HG03460 (cell line): ENCODE results near the gene CISH.

Source experiments
- ATAC-seq: cut with Tn5 transposase; IDR thresholded peaks from one replicate; pipeline ENCODE4 v1.9.1; 2021; ENCODE audit not compliant: unreplicated experiment

CISH gene

DNA sequence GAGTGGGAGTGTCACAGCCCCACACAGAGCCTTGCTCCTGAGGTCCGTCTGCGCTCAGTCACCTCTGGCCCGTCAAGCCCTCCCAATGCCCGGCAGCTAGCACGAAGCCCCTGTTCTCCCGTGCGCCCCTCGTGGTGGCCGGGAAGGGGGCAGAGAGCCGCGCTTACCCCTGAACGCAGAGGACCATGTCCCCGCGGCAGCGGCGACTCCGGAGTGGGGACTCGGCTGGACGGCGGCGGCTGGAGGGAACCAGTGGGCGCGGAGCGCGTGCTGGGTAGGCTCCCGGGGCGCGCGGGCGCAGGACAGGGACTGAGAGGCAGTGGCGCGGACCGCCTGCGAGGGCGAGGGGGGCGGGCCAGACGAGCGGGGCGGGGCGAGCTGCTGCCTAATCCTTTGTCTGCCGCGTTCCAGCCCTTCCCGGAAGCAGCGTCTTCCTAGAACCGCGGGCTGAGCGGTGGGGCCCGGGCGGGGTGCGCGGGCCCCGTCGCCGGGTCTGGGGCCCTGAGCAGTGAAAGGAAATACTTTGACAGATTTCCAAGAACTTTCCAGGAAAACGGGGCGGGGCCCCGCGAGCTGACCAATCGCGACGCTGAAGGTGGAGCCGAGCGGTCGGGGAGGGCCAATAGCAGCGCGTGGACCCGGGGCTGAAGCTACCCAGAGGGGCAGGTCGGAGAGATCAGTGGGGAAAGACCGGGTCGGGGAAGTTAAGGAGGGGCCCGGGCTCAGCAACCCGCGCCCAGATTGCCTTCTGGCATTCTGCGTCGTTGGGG is at the start of gene CISH:
Gene CISH (minus strand): TSS at position 311 of the 770 bp plus-strand sequence. CDS start 124 bp downstream, at position 187.
- peak; percentile 67 for ATAC-seq

- ATAC-seq: no peak
These were observed 48.8 kb upstream of the CISH start for GRCh38 chr3:50660386-50660785.

GRCh38 chr3:50658831-50659230 is 47.3 kb upstream of the CISH start:
- no peak for ATAC-seq

- no peak for ATAC-seq
These were observed 46.8 kb upstream of the CISH start for GRCh38 chr3:50658416-50658815.

DNA sequence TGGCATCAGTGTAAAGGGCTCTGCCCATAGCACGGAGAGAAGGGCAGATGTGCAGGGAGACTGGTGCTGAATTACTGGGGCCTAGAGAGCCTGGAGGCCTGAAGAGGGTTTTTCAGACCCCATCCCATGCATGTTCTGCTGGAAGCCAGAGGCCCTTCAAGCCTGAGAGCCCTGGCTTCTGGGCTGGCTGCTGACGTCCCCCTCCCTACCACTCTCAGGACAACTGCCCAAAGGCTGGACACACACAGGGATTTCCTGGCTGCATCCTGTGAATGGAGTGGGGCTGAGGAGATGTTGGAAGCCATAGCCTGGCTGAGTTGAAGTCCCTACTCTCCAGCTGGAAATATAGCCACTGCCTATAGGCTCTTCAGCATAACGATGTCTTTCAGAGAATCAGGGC is 46.2 kb upstream of the CISH start:
- ATAC-seq: no peak

DNA sequence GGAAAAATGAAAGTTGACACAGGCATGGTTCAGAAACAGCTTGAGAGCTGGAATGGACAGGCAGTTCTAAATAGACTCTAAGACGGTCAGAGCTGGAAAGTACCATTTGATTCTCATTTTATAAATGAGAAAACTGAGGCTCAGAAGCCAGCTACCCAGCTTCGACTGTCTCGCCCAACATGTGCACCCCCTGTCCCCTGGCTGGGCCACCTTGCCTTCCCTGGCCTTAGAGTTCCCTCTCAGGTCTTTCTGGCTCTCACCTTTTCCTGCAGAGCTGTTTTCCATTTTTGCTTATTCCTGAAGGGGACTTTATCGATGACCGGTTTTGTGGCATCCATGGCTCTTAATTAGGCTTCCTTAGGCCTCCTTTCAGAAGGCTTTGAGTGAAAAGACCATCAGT is 45.8 kb upstream of the CISH start:
- no peak for ATAC-seq

DNA sequence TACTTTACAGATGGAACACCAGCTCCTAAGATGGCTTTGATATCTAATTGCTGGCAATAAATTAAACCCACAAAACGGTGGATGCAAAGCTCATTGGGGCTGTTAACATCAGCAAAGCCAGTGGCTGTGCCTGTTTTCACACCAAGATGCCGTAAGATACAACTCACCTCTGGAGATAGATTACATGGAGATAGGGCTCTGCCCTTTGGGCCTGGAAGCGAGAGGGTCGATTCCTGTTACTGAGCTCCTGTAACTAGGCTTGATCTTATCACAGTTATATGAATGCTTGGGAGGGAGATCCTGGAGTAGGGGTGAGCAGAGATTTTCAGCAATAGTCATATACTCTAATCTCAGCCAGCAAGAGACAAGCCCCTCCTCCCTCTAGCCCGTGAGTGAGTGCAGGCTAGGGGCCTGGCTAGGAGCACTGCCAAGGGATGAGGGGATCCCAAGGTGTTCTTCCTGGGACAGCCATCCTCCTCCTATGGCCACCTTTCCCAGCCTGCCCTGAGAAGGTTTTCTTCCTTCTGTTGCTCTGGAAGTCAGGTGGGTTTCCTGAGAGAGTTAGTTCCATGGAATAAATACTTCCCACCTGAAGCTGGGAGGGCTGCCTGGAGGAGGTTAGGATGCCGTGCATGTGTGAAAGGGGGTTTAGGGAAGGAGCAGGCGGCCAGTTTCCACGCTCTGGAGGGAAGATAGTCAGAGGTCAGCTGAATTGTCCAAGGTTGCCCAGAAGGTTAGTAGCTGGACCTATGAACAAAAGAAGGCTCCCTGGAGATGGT is 45.0 kb upstream of the CISH start:
- ATAC-seq: no peak

DNA sequence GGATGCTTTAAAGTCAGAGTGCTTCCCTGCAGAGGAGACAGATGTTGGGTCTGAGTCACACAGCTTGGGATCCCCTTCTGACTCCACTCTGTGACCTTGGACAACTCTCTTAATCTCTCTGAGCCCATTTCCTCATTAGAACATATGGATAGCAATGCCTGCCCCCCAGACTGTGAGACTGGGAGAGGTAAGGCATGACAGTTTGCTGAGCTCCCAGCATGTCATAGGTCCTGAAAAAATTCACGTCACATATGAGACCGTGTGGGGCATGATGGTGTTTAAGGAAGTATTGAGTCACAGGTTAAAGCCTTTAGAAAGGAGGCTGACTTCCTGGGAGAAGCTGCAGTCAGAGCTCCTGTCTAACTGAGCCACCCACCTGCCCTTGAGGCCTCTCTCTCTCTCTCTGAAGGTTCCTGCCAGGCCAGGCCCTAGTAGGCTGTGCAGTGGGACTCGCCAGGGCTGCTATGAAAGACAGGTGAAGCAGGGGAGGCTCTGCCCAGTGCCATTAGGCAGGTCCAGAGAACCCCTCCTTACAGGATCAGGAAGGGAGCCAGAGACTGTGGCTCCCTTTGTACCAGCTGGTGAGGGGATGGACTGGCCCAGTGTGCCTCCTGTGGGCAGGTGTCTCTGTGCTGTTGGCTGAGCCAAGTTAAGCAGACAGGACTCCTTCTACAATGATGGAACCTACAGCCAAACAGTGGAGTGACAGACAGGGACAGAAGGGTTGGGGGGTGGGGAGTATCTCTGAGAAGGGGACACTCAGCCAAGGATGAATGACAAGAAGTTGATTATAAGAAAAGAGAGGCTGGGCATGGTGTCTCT is 43.6 kb upstream of the CISH start:
- ATAC-seq: no peak

- ATAC-seq: no peak
These were observed 42.5 kb upstream of the CISH start for GRCh38 chr3:50653937-50654595.

DNA sequence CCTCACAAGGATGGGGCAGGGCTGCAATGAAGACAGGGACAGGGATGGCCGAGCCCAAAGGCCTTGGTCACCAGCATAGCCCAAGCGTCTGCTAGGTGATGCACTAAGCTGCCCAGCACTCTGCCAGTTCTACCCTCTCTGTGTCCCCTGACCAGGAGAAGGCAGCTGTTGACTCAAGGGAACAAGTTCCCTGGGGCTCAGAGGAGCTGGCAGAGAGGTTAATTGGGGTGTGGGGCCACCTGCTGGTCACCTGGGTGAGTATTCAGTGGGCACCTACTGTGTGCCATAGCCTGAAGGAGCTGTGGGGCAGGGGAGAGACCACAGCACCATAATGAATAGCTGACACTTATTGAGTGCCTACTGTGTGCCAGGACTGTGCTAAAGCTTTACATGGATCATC is 41.1 kb upstream of the CISH start:
- ATAC-seq: no peak

DNA sequence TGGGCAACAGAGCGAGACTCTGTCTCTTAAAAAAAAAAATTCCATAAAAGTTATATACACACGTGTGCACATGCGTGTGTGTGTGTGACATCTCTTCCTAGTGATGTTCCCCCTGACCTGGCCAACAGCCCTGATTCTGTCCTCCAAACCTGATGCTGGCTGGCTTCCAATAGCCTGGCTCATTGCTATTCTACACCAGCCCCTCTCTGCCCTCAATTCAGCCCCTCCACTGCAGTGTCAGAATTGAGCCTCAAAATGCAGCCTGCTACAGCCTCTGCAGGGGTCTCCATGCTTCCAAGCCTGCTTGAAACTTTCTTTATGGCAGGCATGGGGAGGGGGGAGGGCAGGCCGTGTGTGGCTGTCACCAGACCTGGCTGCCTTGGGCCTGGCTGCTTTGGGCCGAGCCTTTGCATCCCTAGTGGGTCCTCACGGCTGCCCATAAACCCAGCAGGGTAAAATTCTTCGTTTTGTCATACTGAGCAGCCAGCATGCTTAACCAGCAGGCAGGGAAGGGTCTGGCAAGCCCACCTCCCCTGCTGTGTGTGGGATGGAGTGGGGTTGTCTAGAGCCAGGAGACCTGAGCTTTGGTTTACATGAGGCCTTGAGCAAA is 40.5 kb upstream of the CISH start:
- ATAC-seq: no peak

DNA sequence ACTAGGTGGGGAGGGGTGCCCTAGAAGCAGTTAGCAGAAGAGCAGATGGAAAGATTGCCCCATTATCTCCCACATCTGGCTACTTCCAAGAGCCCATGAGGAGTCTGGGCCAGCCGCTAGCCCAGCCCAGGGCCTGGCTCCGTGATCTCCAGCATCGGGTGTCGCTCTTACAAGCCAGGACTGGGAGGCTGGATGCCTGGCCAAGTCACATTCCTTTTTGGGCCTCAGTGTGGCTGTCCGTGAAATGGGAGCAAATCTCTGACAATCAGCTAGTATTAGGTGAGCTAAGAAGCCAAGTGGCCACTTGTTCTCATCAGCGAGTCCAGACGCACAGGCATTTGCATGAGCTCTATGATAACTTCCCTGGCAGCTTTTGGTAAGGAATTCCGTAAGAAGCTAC is 39.9 kb upstream of the CISH start:
- no peak for ATAC-seq

DNA sequence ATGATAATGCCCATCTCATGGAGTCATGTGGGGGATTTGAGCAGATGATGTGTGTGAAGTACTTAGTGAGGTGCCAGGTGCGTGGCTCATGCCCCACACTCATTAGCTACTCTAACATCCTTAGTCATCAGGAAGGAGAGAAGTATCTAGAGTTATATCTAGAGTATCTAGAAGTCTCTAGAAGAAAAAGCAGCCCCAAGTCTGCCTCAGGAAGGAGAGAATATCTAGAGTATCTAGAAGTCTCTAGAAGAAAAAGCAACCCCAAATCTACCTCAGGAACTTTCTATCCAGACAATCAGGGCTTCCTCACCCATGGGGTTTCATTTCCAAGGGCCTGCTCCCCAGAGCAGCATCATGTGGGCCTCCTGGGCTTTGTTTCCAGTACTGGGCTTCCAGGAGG is 38.4 kb upstream of the CISH start:
- ATAC-seq: no peak

DNA sequence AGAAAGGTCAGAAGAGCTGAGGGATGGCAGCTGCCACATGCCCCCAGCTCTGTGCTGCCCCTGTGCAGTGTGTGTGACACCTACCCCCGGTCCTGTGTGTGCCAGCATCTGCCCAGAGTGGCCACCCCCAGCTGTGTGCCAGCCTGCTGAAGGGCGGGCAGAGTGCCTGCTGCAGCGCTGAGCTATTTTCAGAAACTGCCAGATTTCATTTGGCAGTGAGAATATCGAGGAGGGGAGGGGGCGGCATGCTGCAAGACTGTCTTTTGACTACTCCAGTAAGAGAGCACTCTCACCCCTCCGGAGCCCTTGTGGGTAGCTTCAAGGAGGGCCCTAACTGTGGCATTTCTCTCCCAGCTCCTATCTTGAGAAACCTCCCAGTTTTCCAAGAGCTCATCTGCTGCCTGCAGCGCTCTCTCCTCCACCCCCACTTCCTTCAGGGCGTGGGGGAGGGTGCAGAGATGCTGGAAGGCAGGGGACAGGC is 37.9 kb upstream of the CISH start:
- no peak for ATAC-seq

GRCh38 chr3:50648944-50649343 is 37.4 kb upstream of the CISH start:
- ATAC-seq: no peak

DNA sequence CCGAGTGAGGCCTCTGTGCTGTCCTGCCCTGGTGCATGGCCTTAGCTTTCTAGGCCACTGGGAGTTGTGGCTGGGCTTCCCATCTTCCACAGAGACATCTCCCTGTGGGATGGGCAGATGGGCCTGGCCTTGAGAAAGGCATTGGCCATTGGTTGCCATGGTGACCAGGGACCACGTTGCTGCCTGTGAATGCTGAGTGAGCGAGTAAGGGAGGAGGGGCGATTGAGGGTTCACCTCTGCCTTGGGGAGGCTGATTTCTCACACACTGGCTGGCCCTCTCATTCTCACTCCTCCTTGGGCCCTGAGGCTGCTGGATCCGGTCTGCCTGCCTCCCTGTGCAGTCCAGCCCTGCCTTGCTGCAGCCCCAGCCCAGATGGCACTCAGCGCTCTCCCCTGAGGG is 36.7 kb upstream of the CISH start:
- ATAC-seq: no peak

GRCh38 chr3:50645378-50645777 is 33.8 kb upstream of the CISH start:
- ATAC-seq: no peak

DNA sequence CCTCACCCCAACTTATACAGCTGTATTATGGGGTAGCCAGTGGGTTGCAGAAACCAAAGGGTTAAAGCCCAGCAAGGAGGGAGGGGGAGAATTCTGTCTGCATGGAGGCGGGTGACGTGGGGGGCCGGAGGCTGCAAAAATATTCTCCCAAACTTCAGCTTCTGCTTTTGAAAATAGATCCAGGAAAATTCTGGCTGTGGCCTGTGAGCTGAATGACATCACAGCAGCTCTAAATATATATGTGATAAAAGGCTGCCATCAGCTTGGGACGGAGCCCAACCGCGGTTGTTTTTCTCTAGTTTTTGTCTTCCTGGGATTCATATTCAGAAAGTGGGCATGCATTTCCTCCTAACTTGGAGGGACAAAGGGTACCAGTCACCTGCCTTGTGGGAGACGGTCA is 33.0 kb upstream of the CISH start:
- no peak for ATAC-seq

DNA sequence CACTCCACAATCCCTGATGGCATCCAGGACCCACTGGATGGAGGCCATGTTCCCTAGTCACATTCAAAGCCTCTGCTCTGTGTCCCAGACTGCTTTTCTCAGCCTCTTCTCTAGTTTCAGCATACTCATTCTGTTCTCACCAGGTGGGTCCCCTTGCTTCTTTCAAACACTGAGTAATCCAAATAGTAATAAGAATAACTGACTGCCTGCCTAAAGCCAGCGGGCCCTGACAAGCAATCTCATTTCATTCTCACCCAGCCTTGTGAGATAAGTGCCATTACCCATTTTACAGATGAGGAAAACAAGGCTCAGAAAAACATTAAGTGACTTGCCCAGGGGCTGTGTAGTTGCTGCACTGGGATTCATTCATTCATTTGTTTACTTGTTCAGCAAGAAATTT is 30.8 kb upstream of the CISH start:
- ATAC-seq: no peak

DNA sequence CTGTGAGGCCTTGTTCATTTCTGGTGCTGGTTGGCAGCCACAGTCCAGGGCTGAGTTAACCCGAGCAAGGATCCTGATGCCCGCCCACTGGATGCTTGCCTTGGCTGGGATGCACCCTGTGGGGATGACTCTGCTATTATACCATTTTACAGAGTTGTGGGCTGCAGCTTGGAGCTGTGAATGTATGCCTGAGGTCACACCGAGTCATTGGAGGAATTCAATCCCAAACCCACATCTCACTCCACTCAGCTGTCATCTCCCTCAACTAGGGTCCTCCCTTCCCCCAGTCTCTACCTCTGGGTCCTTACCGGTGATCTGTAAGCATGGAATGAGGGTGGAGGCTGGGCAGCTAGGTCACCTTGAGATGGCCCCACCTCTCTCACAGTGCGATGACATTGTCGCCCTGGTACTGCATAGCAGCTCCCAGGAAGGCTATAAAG is 27.5 kb upstream of the CISH start:
- no peak for ATAC-seq
